HG02943 (cell line): ENCODE results near the gene SYT14.
"Not testable (repeated sequence)": the region's sequence is repeated elsewhere in the genome, so short reads cannot be mapped to it uniquely, and the experiment has no call there.

Source experiments
- ATAC-seq: cut with Tn5 transposase; IDR thresholded peaks from one replicate; pipeline ENCODE4 v1.9.1; 2021; ENCODE audit warnings: mild to moderate bottlenecking, low read depth, moderate library complexity; ENCODE audit not compliant: unreplicated experiment

Gene SYT14

DNA sequence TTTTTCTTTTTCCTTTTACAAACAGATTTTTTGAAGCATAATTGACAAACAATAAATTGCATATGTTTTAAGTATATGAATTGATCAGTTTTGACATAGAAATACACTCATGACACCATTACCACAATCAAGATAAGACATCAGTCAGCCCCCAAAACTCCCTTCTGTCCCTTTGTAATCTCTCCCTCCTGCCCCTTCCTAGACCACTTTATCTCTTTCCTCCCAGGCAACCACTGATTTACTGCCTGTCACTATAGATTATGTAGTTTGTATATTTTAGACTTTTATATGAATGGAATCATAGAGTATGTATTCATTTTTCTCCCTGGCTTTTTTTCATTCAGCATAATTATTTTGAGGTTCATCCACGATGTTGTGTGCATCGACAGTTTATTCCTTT is 6.9 kb upstream of the SYT14 start:
- no peak for ATAC-seq

DNA sequence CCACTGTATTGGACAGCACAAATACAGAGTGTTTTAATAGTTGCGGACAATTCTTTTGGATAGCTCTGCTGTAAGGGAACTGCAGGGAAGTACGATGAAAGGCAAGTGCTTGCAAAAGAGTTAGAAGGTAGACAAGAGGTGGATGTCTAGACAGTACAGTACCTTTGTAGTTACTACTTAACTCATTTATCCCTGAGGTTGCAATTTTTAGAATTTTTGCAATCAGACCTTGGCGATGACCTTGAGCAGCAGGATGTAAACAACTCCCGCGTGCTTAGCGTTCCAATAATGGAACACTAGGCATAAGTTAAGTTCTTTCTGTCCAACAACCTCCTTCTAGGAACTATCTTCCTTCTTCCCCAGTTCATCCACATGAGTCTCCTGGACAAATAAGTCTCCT is 1.9 kb upstream of the SYT14 start:
- no peak for ATAC-seq

GRCh38 chr1:209945377-209945776 is 7.4 kb downstream of the SYT14 start:
- no peak for ATAC-seq

GRCh38 chr1:209948155-209948554 is 10.1 kb downstream of the SYT14 start:
- no peak for ATAC-seq

DNA sequence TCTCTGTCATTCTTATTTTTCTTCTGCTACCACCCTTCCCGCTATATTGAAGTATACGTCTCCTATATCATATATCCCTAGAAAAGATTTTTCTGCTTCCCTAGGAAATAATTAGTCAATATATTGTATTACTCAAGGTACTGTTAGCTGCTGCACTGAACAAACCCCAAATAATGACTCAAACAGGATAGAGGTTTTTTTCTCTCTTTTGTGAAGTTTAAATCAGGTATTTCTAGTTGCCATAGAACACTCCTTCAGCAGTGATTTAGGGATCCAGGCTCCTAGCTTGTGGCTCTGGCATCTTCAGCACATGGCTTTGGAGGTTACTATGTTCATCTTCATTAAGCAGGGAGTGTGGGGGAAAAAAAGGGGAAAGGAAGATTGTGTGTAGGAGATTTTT is 18.1 kb downstream of the SYT14 start:
- no peak for ATAC-seq

DNA sequence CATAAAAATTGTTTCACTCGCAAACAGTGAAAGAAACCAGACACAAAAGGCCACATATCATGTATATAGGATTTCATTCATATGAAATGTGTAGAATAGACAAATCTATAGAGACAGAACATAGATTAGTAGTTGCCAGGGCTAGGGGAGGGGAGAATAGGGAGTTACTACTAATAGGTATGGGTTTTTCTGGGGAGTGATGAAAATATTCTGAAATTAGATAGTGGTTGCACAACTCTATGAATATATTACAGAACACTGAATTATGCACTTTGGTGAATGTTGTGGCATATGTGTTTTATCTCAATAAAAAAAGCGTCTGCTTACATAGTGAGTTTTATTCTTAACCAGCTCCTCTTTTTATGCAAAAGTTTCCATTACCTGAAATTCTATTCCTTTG is 21.6 kb downstream of the SYT14 start:
- no peak for ATAC-seq

DNA sequence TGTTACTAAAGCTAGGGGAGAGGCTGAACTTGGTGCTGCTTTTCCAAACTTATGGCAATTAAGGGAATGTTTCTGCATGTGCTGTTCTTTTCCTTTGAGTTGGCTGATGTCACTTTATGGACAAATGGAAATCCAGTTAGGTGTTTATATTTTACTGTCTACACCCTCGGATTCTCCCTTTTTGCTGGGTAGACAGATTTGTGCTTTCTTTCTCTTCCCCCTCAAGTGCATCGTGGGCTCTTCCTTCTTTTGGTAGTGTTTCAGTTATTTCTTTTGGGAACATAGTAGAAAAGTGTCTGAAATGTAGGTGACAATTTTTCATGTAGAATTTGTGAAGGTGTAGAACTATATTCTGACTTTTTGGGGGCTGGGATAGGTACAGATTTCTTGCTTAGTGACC is 22.9 kb downstream of the SYT14 start:
- no peak for ATAC-seq

DNA sequence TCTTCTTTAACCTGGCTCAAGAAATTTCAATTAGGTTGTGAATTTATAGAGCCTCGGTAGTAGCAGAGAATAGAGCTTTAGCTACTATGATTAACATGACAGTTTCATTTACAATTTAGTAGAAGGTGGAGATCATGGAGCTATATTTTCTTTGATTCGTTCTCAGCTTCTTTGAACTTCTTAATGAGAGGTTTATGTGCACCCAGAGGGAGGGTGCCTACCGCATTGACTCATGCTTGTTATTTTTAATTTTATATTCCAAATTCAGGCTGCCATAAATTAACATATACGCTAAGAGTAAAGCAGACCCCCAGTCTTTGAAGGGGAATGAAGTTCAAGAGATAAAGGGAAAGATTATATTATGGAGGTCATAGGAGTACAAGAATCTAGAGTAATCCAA is 24.4 kb downstream of the SYT14 start:
- ATAC-seq, result no peak

GRCh38 chr1:209962856-209963255 is 24.8 kb downstream of the SYT14 start:
- no peak for ATAC-seq

- ATAC-seq, result no peak
These were observed 28.0 kb downstream of the SYT14 start for GRCh38 chr1:209965996-209966395.

- ATAC-seq, result not testable (repeated sequence)
These were observed 40.7 kb downstream of the SYT14 start for GRCh38 chr1:209978721-209979120.

DNA sequence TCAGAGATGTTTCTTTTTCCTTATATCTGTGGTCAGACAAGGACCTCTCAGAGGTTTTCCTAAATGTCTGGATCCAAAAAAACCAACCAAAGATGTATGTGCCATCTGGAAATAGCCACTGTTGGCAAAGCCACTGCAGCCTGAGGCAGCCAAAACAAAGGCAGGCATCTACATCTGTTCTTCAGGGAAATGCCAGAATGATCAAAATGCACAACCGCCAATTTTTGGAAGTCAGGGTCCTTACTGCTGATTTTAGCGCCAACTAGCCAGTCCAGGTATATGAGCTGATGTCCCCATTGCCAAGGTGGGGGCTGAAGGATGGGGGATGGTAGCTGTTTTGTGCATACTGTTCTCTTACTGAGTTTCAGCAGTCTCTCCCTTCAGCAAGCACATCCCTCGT is 45.9 kb downstream of the SYT14 start:
- no peak for ATAC-seq

- ATAC-seq, result no peak
These were observed 47.0 kb downstream of the SYT14 start for GRCh38 chr1:209985002-209985401.

DNA sequence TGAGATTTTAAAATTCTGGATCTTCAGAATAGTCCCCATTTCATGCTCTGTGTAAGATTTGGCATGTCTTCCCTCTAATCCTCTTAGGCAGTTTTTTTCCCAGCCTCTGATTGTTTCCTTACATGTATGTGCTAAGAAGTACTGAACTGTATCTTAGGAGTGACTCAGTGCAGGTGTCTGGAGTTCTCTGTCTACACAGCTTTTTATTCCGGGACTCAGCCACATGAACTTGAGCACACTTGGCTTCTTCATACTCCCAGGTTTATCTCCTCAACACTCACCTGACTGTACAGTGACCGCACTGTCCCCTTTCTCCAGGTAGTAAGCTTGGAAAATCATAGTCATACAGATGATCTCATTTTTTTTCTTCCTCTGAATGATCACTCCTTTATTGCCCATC is 50.7 kb downstream of the SYT14 start:
- ATAC-seq, result no peak

GRCh38 chr1:209989525-209989924 is 51.5 kb downstream of the SYT14 start:
- no peak for ATAC-seq

- no peak for ATAC-seq
These were observed 55.2 kb downstream of the SYT14 start for GRCh38 chr1:209993061-209993830.

DNA sequence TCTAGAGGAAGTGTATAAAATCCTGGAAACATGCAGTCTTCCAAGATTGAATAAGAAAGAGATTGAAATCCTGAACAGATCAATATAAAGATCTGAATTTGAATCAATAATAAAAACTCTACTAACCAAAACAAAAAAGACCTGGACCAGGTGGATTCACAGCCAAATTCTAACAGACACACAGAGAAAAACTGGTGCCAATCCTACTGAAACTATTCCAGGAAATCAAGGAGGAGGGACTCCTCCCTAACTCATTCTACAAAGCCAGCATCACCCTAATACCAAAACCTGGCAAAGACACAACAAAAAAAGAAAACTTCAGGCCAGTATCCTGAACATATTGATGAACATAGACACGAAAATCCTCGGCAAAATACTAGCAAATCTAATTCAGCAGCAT is 58.3 kb downstream of the SYT14 start:
- ATAC-seq, result no peak

DNA sequence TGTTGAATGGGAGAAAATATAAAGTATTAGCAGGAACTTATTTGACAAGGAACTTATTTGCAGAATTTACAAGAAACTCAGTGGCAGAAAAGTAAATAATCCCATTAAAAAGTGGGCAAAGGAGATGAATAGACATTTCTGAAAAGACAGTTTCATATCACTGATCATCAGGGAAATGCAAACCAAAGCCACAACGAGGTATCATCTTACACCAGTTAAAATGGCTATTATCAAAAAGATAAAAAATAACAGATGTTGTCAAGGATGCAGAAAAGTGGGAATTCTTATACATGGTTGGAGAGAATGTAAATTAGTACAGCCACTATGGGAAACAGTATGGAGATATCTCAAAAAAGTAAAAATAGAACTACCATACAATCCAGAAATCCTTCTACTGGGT is 61.0 kb downstream of the SYT14 start:
- ATAC-seq, result no peak

GRCh38 chr1:210001751-210002150 is 63.7 kb downstream of the SYT14 start:
- ATAC-seq, result no peak

DNA sequence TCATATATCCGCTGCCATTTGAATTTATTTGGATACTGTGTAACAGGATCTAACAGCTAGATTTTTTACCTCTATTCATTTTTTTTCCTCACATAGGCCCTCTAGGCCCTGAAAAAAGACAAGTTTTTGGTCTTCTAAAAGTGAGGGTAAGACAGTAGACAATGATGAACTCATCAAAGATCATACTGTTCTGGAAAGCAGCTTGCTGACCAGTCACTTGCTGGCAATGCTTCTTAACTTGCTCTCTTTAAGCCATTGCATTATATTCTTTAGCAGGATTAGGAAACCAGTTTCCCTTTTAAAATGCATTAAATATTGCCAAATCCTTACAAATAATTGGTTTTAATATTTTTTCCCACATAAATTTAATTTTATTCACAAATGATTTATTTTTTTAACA is 65.5 kb downstream of the SYT14 start:
- ATAC-seq, result no peak

DNA sequence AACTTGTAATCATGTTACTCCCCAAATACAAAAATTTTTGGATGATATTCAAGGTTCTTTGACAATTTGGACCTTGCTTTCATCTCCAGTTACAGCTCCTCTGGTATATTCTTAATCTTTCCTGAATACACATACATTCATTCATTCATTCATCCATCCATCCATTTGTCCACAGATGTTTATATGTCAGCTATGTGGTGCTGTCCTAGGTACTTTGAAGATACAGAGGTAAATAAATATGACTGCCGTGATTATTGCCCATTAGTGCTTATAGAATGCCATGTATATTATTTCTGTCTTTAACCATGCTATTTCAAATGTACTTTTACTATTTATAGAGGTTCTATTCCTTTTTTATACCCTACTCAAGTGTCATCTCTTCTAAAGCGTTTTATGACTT is 72.1 kb downstream of the SYT14 start:
- no peak for ATAC-seq

DNA sequence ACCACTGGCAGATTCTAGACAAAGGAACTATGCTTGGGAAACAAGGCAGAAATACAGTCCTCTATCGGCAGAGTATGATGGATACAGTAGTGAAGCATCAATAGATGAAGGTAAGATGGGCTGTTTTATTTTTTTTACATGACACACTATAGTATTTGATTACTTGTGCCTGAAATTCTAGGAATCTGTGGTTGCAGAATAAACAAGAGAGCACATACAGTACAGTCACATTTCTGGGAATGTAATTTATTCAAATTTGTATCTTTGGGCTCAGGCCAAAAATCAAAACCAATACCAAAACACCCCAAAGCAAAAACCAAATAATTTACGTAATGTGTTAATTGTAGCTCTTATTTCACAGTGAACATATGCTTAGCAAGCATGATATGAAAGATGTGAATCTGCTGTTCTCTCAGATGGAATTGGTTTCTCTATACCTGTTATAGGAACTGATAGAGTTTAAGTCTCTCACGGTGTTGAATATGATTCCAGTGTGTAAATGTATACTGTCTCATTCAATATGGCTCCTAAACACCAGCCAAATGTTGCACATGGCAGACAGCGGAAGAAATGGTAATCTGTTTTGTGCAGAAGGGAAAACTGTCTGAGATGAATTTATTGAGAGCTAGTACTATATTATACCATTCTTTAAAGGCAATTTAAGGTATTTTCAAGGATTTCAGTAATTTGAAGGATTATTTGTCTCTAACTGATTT is 83.3 kb downstream of the SYT14 start:
- ATAC-seq, result no peak
